Measurements from ENCODE around the gene ZFHX3. TPM values are rescaled to one million over a fixed set of nuclear protein-coding genes. Genes with fewer than 3 reads are reported as not detected.

Gene ZFHX3
- total and polyA plus RNA-seq, 9 of the 15 experiments (the other 6 are each of a cell fraction or from before 2014, with no cell fraction given) = 0.01 to 0.23 (median 0.06) TPM; not detected in 4

DNA sequence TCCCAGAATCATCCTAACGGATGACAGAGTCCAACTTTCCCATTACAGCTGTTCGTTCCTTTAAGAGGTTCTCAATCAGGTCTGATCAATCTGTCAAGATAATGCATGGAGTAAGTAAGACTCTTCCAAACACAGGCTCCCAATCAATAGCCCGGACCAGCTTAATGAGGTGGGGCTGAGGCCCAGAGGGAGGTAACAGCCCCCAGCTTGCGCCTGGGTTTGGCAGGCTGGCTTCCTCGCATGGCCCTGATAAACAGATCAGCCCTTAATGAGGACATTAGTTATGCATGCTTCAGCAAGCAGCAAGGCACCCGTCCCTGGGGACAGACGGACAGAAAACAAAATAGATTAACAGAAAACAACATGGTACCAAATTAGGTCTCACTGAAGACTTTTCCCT, 145.7 kb downstream of the ZFHX3 start (continued):
- no peak for TF ChIP-seq NELFE (IDR thresholded peaks at IDR 0.05; ENCODE audit: insufficient read depth, insufficient read length)
- no peak for TF ChIP-seq CREM (IDR thresholded peaks at IDR 0.05; ENCODE audit: low read depth)
- no peak for TF ChIP-seq LEF1 (IDR thresholded peaks at IDR 0.05)
- TF ChIP-seq POLR2AphosphoS2 (IDR thresholded peaks at IDR 0.05; ENCODE audit: low read length) = no peak

GRCh38 chr16:72901000-72901627, 146.8 kb downstream of the ZFHX3 start:
- in situ Hi-C loops (cut with MboI) (no loop called here), intact Hi-C loops (cut with micrococcal nuclease) (no loop called here)
- no peak overlapping the region for H2AFZ ChIP-seq (ENCODE audit: low read depth, low read length)
- no peak for ATAC-seq
- no peaks in the 10 kb centered on the region for H3K9me3 ChIP-seq (replicated peaks; ENCODE audit: control insufficient read depth, insufficient read depth, low read depth, low read length)
- no peak overlapping the region for H3K4me3 ChIP-seq
- BruUV-seq (replicated peaks) = no TSS peak
- no peak overlapping the region for H3K4me2 ChIP-seq (ENCODE audit: insufficient read depth, low read length)
- DNase-seq (ENCODE audit: extremely low read depth in 1 of 4, low spot score in 3 of 4) = no peak
- no peak overlapping the region for H3K9ac ChIP-seq (ENCODE audit: insufficient read depth in 1 of 2, low read depth in 2 of 2, low read length in 2 of 2)
- POLR2A ChIA-PET = no interaction called here
- FAIRE-seq = no peak
- H3K4me1 ChIP-seq (replicated peaks in 1 of 2; ENCODE audit: control insufficient read depth in 2 of 2, insufficient read depth in 2 of 2, low read length in 2 of 2) = no peaks in the 10 kb centered on the region
- H3K36me3 ChIP-seq (ENCODE audit: control insufficient read depth, insufficient read depth, low read length) = no peaks in the 10 kb centered on the region
- WGBS (ENCODE audit: insufficient coverage, low coverage, missing lambda C conversion rate) = 1% methylated on average over 14 of the region's 14 CpGs
- TF ChIP-seq POLR3G (IDR thresholded peaks at IDR 0.05; ENCODE audit: extremely low read depth, insufficient read length, insufficient replicate concordance) (no peak), ZNF507 (tag; conservative IDR thresholded peaks at IDR 0.05) (no peak), ATF2 (CRISPR knock-in tag; IDR thresholded peaks at IDR 0.05) (no peak), CCAR2 (IDR thresholded peaks at IDR 0.05; ENCODE audit: low read depth, low read length) (no peak), ZMIZ1 (IDR thresholded peaks at IDR 0.05; ENCODE audit: low read depth in 2 of 2, low read length in 2 of 2) (no peak), PML (IDR thresholded peaks at IDR 0.05; ENCODE audit: low read length) (no peak)
- TF ChIP-seq, protein P1, sequence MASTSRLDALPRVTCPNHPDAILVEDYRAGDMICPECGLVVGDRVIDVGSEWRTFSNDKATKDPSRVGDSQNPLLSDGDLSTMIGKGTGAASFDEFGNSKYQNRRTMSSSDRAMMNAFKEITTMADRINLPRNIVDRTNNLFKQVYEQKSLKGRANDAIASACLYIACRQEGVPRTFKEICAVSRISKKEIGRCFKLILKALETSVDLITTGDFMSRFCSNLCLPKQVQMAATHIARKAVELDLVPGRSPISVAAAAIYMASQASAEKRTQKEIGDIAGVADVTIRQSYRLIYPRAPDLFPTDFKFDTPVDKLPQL (IDR thresholded peaks at IDR 0.05; ENCODE audit: extremely low read depth, insufficient read length) = no peak
- CTCF ChIA-PET (ENCODE audit: low intra/inter-chr PET ratio) = no interaction called here
- peaks cover 12 to 45% of the 10 kb centered on the region in 2 experiments; a peak in 4 of 5 replicates for H3K27me3 ChIP-seq (ENCODE audit: control insufficient read depth in 2 of 2, insufficient read depth in 2 of 2, low read length in 2 of 2)
- no peaks in the 10 kb centered on the region for H4K20me1 ChIP-seq (replicated peaks; ENCODE audit: control insufficient read depth, insufficient read depth, low read length)
- no peak overlapping the region for H3K27ac ChIP-seq (ENCODE audit: extremely low read depth, low read depth, low read length)
- no peaks in the 10 kb centered on the region for H3K9me1 ChIP-seq (ENCODE audit: control insufficient read depth, insufficient read depth, low read length)
- no peaks in the 10 kb centered on the region for H3K79me2 ChIP-seq (ENCODE audit: control insufficient read depth, insufficient read depth, low read length)

All from K562 (cell line).